K562 (cell line): Measurements from ENCODE around the gene CD160. TPM values are rescaled to one million over a fixed set of nuclear protein-coding genes. Genes with fewer than 3 reads are reported as not detected.

Experiments
- ATAC-seq: fragments of 200-7000 bp; cut with Tn5 transposase; 3 replicates; pipeline ENCODE4 v1.9.1; 2020; ENCODE audit warnings: moderate library complexity
- BruUV-seq: library from RNA; stranded (reverse); fragments of 400-500 nt; replicated peaks from 2 replicates; lab custom pipeline; 2021; lab: Mats Ljungman, UMichigan
- CTCF ChIA-PET: fragments of 300-600 bp; formaldehyde crosslinking; extraction: SDS; loops from one replicate; lab custom pipeline; 2021; ENCODE audit warnings: low intra/inter-chr PET ratio; lab: Yijun Ruan, JAX
- POLR2A ChIA-PET: fragments of 300-600, 350-650 bp; sonication (Branson Sonifier 250); formaldehyde crosslinking; extraction: SDS; loops from one replicate; lab custom pipeline; 2021; ENCODE audit warnings: antibody characterized with exemption, inconsistent platforms; lab: Yijun Ruan, JAX
- DNase-seq, 4 experiments: peaks; one replicate each; pipeline versions ENCODE4 v3.0.0 to v3.0.0-alpha.2; 2011 to 2018; ENCODE audit warnings: low spot score in 3 of 4, mixed read lengths in 3 of 4; ENCODE audit errors: extremely low read depth in 1 of 4
- FAIRE-seq: peaks from 2 replicates; lab custom pipeline; 2011; peaks lifted over from hg19 to GRCh38; lab: Jason Lieb, UNC
- H2AFZ ChIP-seq: 2 replicates; pipeline ENCODE4 v1.6.0; 2011; ENCODE audit warnings: low read depth, low read length, control low read depth, inconsistent platforms
- H3K27ac ChIP-seq: fragments of 200-600 bp; 3 replicates; pipeline ENCODE4 v1.8.0; 2011; ENCODE audit warnings: low read depth, mild to moderate bottlenecking, control low read depth, inconsistent platforms, low read length, moderate library complexity, mixed read lengths; ENCODE audit errors: extremely low read depth
- H3K27me3 ChIP-seq, 2 experiments: fragments of 300-600 bp in 1 of 2; 2 replicates in 1 of 2; 3 replicates in 1 of 2; pipeline versions ENCODE4 v1.6.0 to v1.8.0; 2011; ENCODE audit warnings: inconsistent platforms in 2 of 2, low read length in 2 of 2, mild to moderate bottlenecking in 1 of 2, mixed read lengths in 1 of 2, moderate library complexity in 1 of 2; ENCODE audit not compliant: control insufficient read depth in 2 of 2, insufficient read depth in 2 of 2
- H3K36me3 ChIP-seq: fragments of 300-600 bp; 3 replicates; pipeline ENCODE4 v1.8.0; 2011; ENCODE audit warnings: mild to moderate bottlenecking, low read length, inconsistent platforms; ENCODE audit not compliant: control insufficient read depth, insufficient read depth
- H3K4me1 ChIP-seq, 2 experiments: fragments of 200-600 bp in 1 of 2; replicated peaks in 1 of 2; 2 replicates in 1 of 2; 3 replicates in 1 of 2; pipeline versions ENCODE4 v1.5.1 to v1.8.0; 2011; ENCODE audit warnings: inconsistent platforms in 2 of 2, low read length in 2 of 2, mild to moderate bottlenecking in 1 of 2, mixed read lengths in 1 of 2, moderate library complexity in 1 of 2; ENCODE audit not compliant: control insufficient read depth in 2 of 2, insufficient read depth in 2 of 2
- H3K4me2 ChIP-seq: 2 replicates; pipeline ENCODE4 v1.6.1; 2011; ENCODE audit warnings: low read length, control low read depth, inconsistent platforms, mixed read lengths; ENCODE audit not compliant: insufficient read depth
- H3K4me3 ChIP-seq: fragments of 200-600 bp; sonication (generic), shearing (Covaris generic); 2 replicates; pipeline ENCODE4 v1.5.1; 2016; ENCODE audit warnings: control low read depth, inconsistent platforms
- H3K79me2 ChIP-seq: fragments of 200-600 bp; 3 replicates; pipeline ENCODE4 v1.8.0; 2011; ENCODE audit warnings: low read length, inconsistent platforms; ENCODE audit not compliant: control insufficient read depth, insufficient read depth
- H3K9ac ChIP-seq, 2 experiments: 2 replicates each; pipeline versions ENCODE4 v1.6.0 to v1.6.1; 2011; ENCODE audit warnings: low read depth in 2 of 2, low read length in 2 of 2, control low read depth in 1 of 2, inconsistent platforms in 1 of 2, mild to moderate bottlenecking in 1 of 2, mixed read lengths in 1 of 2; ENCODE audit not compliant: insufficient read depth in 1 of 2
- H3K9me1 ChIP-seq: one replicate; pipeline ENCODE4 v1.6.0; 2011; ENCODE audit warnings: inconsistent platforms, mild to moderate bottlenecking, low read length, moderate library complexity; ENCODE audit not compliant: control insufficient read depth, insufficient read depth
- H3K9me3 ChIP-seq: replicated peaks from 2 replicates; pipeline ENCODE4 v1.5.1; 2011; ENCODE audit warnings: low read depth, low read length, inconsistent platforms; ENCODE audit not compliant: control insufficient read depth, insufficient read depth
- H4K20me1 ChIP-seq: replicated peaks from 2 replicates; pipeline ENCODE4 v1.6.1; 2011; ENCODE audit warnings: low read length, inconsistent platforms, mixed read lengths; ENCODE audit not compliant: control insufficient read depth, insufficient read depth
- BCOR ChIP-seq: fragments of 450-650 bp; IDR thresholded peaks from 2 replicates; pipeline ENCODE4 v1.6.1; 2016
- FOXP1 ChIP-seq: sonication (generic); formaldehyde crosslinking; IDR thresholded peaks from 2 replicates; pipeline ENCODE4 v1.8.0; 2022; ENCODE audit warnings: mild to moderate bottlenecking, missing genetic modification reagents
- IRF9 ChIP-seq: fragments of 450-650 bp; IDR thresholded peaks from 2 replicates; pipeline ENCODE4 v1.6.1; 2016; ENCODE audit warnings: missing biosample characterization, missing genetic modification characterization
- MGA ChIP-seq: fragments of 450-650 bp; IDR thresholded peaks from 2 replicates; pipeline ENCODE4 v1.6.1; 2016; ENCODE audit warnings: mild to moderate bottlenecking, moderate library complexity
- NRF1 ChIP-seq, 2 experiments: fragments of 450-650 bp; IDR thresholded peaks in 1 of 2; conservative IDR thresholded peaks in 1 of 2; 2 replicates each; pipeline ENCODE4 v1.6.1; 2014; ENCODE audit warnings: mild to moderate bottlenecking in 2 of 2
- RBM25 ChIP-seq: fragments of 200-400 bp; formaldehyde crosslinking; IDR thresholded peaks from 2 replicates; pipeline ENCODE4 v1.6.1; 2018; ENCODE audit warnings: low read length, low read depth, moderate library complexity; ENCODE audit not compliant: severe bottlenecking
- ZBTB8A ChIP-seq: fragments of 450-650 bp; IDR thresholded peaks from 2 replicates; pipeline ENCODE4 v1.6.1; 2018; ENCODE audit warnings: mild to moderate bottlenecking, moderate library complexity; ENCODE audit not compliant: partially characterized antibody
- ZNF121 ChIP-seq: sonication (generic); formaldehyde crosslinking; conservative IDR thresholded peaks from 2 replicates; pipeline ENCODE4 v1.8.0; 2022; ENCODE audit warnings: missing genetic modification reagents
- ZNF146 ChIP-seq: IDR thresholded peaks from one replicate; pipeline ENCODE4 v1.6.1; 2018; ENCODE audit warnings: missing compliant biosample characterization; ENCODE audit not compliant: unreplicated experiment
- WGBS: fragments of 100-300 bp; shearing (Covaris generic); methylation state at CpG from one replicate; pipeline ENCODE4 v1.1.6; 2016; ENCODE audit warnings: low coverage, mixed read lengths; ENCODE audit not compliant: insufficient coverage; ENCODE audit errors: missing lambda C conversion rate; 5-methylcytosine and 5-hydroxymethylcytosine counted together
- in situ Hi-C: fragments of 300-500 bp; cut with MboI; formaldehyde crosslinking; loops from 4 replicates; pipeline ENCODE4 v1.15.0; 2018; ENCODE audit warnings: inconsistent platforms, mixed read lengths
- intact Hi-C: fragments of 100-400 bp; cut with micrococcal nuclease; formaldehyde crosslinking; loops from 2 replicates; pipeline ENCODE4 v1.14.2; 2022
- polyA plus RNA-seq, 8 experiments: library from polyadenylated mRNA; depleted of rRNA in 4 of 8; stranded (reverse) in 5 of 8; unstranded in 3 of 8; fragments of >200 nt; fragmentation: Nextera tagmentation in 2 of 8; fragmentation: Illumina TruSeq in 1 of 8; extraction: Ambion mirVana in 2 of 8; extraction: Trizol in 1 of 8; gene quantifications; 2 replicates each; pipeline versions ENCODE4 v1.2.1 to v1.2.3, GENCODE V29; 2011 to 2014; ENCODE audit warnings: inconsistent platforms in 1 of 8, missing spikeins in 1 of 8
- total RNA-seq, 7 experiments: library from RNA; depleted of rRNA in 6 of 7; stranded (reverse); fragments of >200 nt in 6 of 7; fragmentation: Illumina TruSeq in 2 of 7; extraction: Trizol in 2 of 7; gene quantifications; 2 replicates each; pipeline versions ENCODE4 v1.2.1 to v1.2.3, GENCODE V29; 2011 to 2021; ENCODE audit warnings: low replicate concordance in 1 of 7

CD160 gene
- total and polyA plus RNA-seq, 9 of the 15 experiments (the other 6 are each of a cell fraction or from before 2014, with no cell fraction given), result 0.01 TPM; not detected in 8

GRCh38 chr1:145710291-145711027, 8.8 kb upstream of the CD160 start:
- ChIA-PET POLR2A (no interaction called here), CTCF (interaction anchor here (1.0 kb wide), 1 partner anchor 9 kb away, joined by 4 read pairs; the partner anchor contains the start of gene CD160)
- no peaks in the 10 kb centered on the region for H3K36me3 ChIP-seq
- H3K9me3 ChIP-seq, result no peaks in the 10 kb centered on the region
- H3K79me2 ChIP-seq, result no peaks in the 10 kb centered on the region
- no peak overlapping the region for H3K4me3 ChIP-seq
- no peak for FAIRE-seq
- H4K20me1 ChIP-seq, result 0 out of 2 replicates have a peak, but pooled peaks cover 4% of the 10 kb centered on the region
- TF ChIP-seq NRF1 (conservative IDR thresholded peaks at IDR 0.05 in 1 of 2, IDR thresholded peaks at IDR 0.05 in 1 of 2) (no peak), IRF9 (no peak), ZNF121 (no peak), BCOR (no peak), FOXP1 (no peak), MGA (no peak), ZNF146 (peak; percentile 51), RBM25 (peak; percentile 45), ZBTB8A (no peak)
- TF ChIP-seq, all 486 proteins: peak for 2
- no peaks in the 10 kb centered on the region for H3K9me1 ChIP-seq
- BruUV-seq, result no TSS peak
- intact Hi-C loops, result no loop called here
- peaks cover 10 to 27% of the 10 kb centered on the region in 2 experiments; a peak in 4 of 5 replicates for H3K27me3 ChIP-seq
- H3K4me1 ChIP-seq, result 0 out of 5 replicates have a peak, but pooled peaks cover 0 to 4% of the 10 kb centered on the region in 2 experiments
- no peak overlapping the region for H3K4me2 ChIP-seq
- under 1% methylated on average over 4 of the region's 4 CpGs for WGBS
- no peak for ATAC-seq
- in situ Hi-C loops, result no loop called here
- no peak overlapping the region for H3K9ac ChIP-seq
- no peak overlapping the region for H3K27ac ChIP-seq
- no peak for DNase-seq
- H2AFZ ChIP-seq, result no peak overlapping the region
